Measurements from ENCODE around the gene ZNF438. TPM values are rescaled to one million over a fixed set of nuclear protein-coding genes. Genes with fewer than 3 reads are reported as not detected.

The ZNF438 gene
- total RNA-seq = 2.4 and 5.2 TPM in 2 replicates

GRCh38 chr10:31031558-31032257 lies at the start of gene ZNF438:
TSS of gene ZNF438 (minus strand) at chr10:31031865. CDS start at chr10:30877034, 154,831 bp downstream.

